Calu3 (cell line): ENCODE measurements around the gene SMURF1. TPM values are rescaled to one million over a fixed set of nuclear protein-coding genes. Genes with fewer than 3 reads are reported as not detected.
A peak's percentile ranks its signal among the peaks of the same experiment; 100 is the strongest.

ENCODE experiments used
- BruUV-seq: library from RNA; stranded (reverse); fragments of 400-500 nt; replicated peaks from 2 replicates; lab custom pipeline; 2021; lab: Mats Ljungman, UMichigan
- CTCF ChIA-PET: fragments of 300-600 bp; sonication (Branson Sonifier 250); formaldehyde crosslinking; loops from one replicate; lab custom pipeline; 2022; ENCODE audit warnings: antibody characterized with exemption; lab: Charles Lee
- DNase-seq: peaks from one replicate; pipeline ENCODE4 v3.0.0; 2022
- H3K27ac Mint-ChIP-seq: one replicate; pipeline ENCODE4 v1.8.0; 2022; ENCODE audit warnings: mixed read lengths; ENCODE audit not compliant: unreplicated experiment
- H3K27me3 Mint-ChIP-seq: one replicate; pipeline ENCODE4 v1.8.0; 2022; ENCODE audit warnings: mixed read lengths; ENCODE audit not compliant: unreplicated experiment
- H3K36me3 Mint-ChIP-seq: one replicate; pipeline ENCODE4 v1.8.0; 2022; ENCODE audit warnings: mild to moderate bottlenecking, moderate library complexity, mixed read lengths; ENCODE audit not compliant: insufficient read depth, unreplicated experiment
- H3K4me1 Mint-ChIP-seq: one replicate; pipeline ENCODE4 v1.8.0; 2022; ENCODE audit warnings: mild to moderate bottlenecking, low read depth, mixed read lengths; ENCODE audit not compliant: unreplicated experiment
- H3K4me3 Mint-ChIP-seq: one replicate; pipeline ENCODE4 v1.8.0; 2022; ENCODE audit warnings: mild to moderate bottlenecking, low read depth, moderate library complexity, mixed read lengths; ENCODE audit not compliant: unreplicated experiment
- H3K9me3 Mint-ChIP-seq: one replicate; pipeline ENCODE4 v1.8.0; 2022; ENCODE audit warnings: low read depth, mixed read lengths; ENCODE audit not compliant: unreplicated experiment
- CTCF ChIP-seq: fragments of 200-600 bp; IDR thresholded peaks from one replicate; pipeline ENCODE4 v1.8.0; 2022; ENCODE audit warnings: antibody characterized with exemption; ENCODE audit not compliant: unreplicated experiment
- intact Hi-C: fragments of 100-400 bp; cut with micrococcal nuclease; formaldehyde crosslinking; loops from one replicate; pipeline ENCODE4 v1.10.0; 2022; ENCODE audit not compliant: unreplicated experiment
- total RNA-seq: library from RNA; stranded (reverse); gene quantifications from 2 replicates; pipeline ENCODE4 v1.2.3, GENCODE V29; 2022

SMURF1 gene
- total RNA-seq, 1 experiment from 2014 or later, result 29.7 TPM

- peak overlapping the region; percentile 85 for H3K4me3 Mint-ChIP-seq
- TF ChIP-seq CTCF, result no peak
- DNase-seq, result no peak
- intact Hi-C loops, result loop anchor here (5.0 kb wide), 1 partner anchor 71 kb away; no protein-coding TSS in a partner anchor
- peaks cover 39% of the 10 kb centered on the region for H3K36me3 Mint-ChIP-seq
- H3K27ac Mint-ChIP-seq, result peak overlapping the region; percentile 86
- H3K27me3 Mint-ChIP-seq, result no peaks in the 10 kb centered on the region
- no TSS peak for BruUV-seq
- CTCF ChIA-PET, result no interaction called here
- no peaks in the 10 kb centered on the region for H3K9me3 Mint-ChIP-seq
- H3K4me1 Mint-ChIP-seq, result peaks cover 7% of the 10 kb centered on the region
These were observed 2.6 kb downstream of the SMURF1 start for GRCh38 chr7:99141334-99141733.

GRCh38 chr7:99140813-99141212, 3.1 kb downstream of the SMURF1 start:
- H3K27me3 Mint-ChIP-seq, result no peaks in the 10 kb centered on the region
- peaks cover 7% of the 10 kb centered on the region for H3K4me1 Mint-ChIP-seq
- no TSS peak for BruUV-seq
- H3K27ac Mint-ChIP-seq, result peak overlapping the region; percentile 86
- TF ChIP-seq CTCF, result no peak
- H3K9me3 Mint-ChIP-seq, result no peaks in the 10 kb centered on the region
- intact Hi-C loops, result loop anchor here (5.0 kb wide), 1 partner anchor 71 kb away; no protein-coding TSS in a partner anchor
- peak overlapping the region; percentile 85 for H3K4me3 Mint-ChIP-seq
- no peak for DNase-seq
- CTCF ChIA-PET, result interaction anchor here (0.6 kb wide), 1 partner anchor 129 kb away, joined by 4 read pairs; no protein-coding TSS in a partner anchor
- peaks cover 39% of the 10 kb centered on the region for H3K36me3 Mint-ChIP-seq

GRCh38 chr7:99139036-99139435, 4.9 kb downstream of the SMURF1 start:
- H3K27ac Mint-ChIP-seq, result peak overlapping the region; percentile 76
- H3K27me3 Mint-ChIP-seq, result no peaks in the 10 kb centered on the region
- TF ChIP-seq CTCF, result no peak
- no TSS peak for BruUV-seq
- no peak for DNase-seq
- H3K4me1 Mint-ChIP-seq, result peaks cover 10% of the 10 kb centered on the region
- H3K9me3 Mint-ChIP-seq, result no peaks in the 10 kb centered on the region
- peaks cover 34% of the 10 kb centered on the region for H3K36me3 Mint-ChIP-seq
- H3K4me3 Mint-ChIP-seq, result peak overlapping the region; percentile 55
- CTCF ChIA-PET, result no interaction called here
- intact Hi-C loops, result no loop called here

GRCh38 chr7:99137411-99138180, 6.3 kb downstream of the SMURF1 start:
- peaks cover 24% of the 10 kb centered on the region for H3K36me3 Mint-ChIP-seq
- BruUV-seq, result no TSS peak
- no peak for DNase-seq
- H3K27me3 Mint-ChIP-seq, result no peaks in the 10 kb centered on the region
- no peak overlapping the region for H3K4me3 Mint-ChIP-seq
- intact Hi-C loops, result no loop called here
- no peak for TF ChIP-seq CTCF
- no peaks in the 10 kb centered on the region for H3K9me3 Mint-ChIP-seq
- CTCF ChIA-PET, result interaction anchor here (1.7 kb wide), 1 partner anchor 188 kb away, joined by 3 read pairs; the partner anchor contains the start of gene ARPC1A
- H3K4me1 Mint-ChIP-seq, result peaks cover 25% of the 10 kb centered on the region
- H3K27ac Mint-ChIP-seq, result no peak overlapping the region
